NB4 (cell line): Measurements from ENCODE around the gene DHDH.

Source experiments
- CTCF ChIP-seq: IDR thresholded peaks from one replicate; pipeline ENCODE4 v1.5.1; 2012; ENCODE audit warnings: low read depth, low read length
- MAX ChIP-seq: IDR thresholded peaks from 2 replicates; pipeline ENCODE4 v1.6.1; 2011; ENCODE audit warnings: low read depth, low read length
- MYC ChIP-seq: IDR thresholded peaks from 2 replicates; pipeline ENCODE4 v1.6.1; 2011; ENCODE audit warnings: low read depth, low read length
- POLR2A ChIP-seq: IDR thresholded peaks from 2 replicates; pipeline ENCODE4 v1.6.1; 2011; ENCODE audit warnings: mild to moderate bottlenecking; ENCODE audit not compliant: insufficient read length; ENCODE audit errors: extremely low read depth

- TF ChIP-seq CTCF: no peak
- TF ChIP-seq MYC: no peak
- TF ChIP-seq POLR2A: no peak
- no peak for TF ChIP-seq MAX
Measured at GRCh38 chr19:48907671-48908070, 25.8 kb upstream of the DHDH start.
